IMR-90 (cell line): Measurements from ENCODE around the gene MICAL2. TPM values are rescaled to one million over a fixed set of nuclear protein-coding genes. Genes with fewer than 3 reads are reported as not detected.

Experiments used
- ATAC-seq: fragments of 200-7000 bp; cut with Tn5 transposase; 2 replicates; pipeline ENCODE4 v1.9.1; 2020; ENCODE audit warnings: low read depth, mild to moderate bottlenecking, moderate library complexity
- BruUV-seq: library from RNA; stranded (reverse); fragments of 400-500 nt; replicated peaks from 2 replicates; lab custom pipeline; 2021; lab: Mats Ljungman, UMichigan
- CTCF ChIA-PET: fragments of 300-600 bp; formaldehyde crosslinking; extraction: SDS; loops from one replicate; lab custom pipeline; 2021; ENCODE audit warnings: antibody characterized with exemption; lab: Yijun Ruan, JAX
- POLR2A ChIA-PET: fragments of 300-600 bp; sonication (Branson Sonifier 250); formaldehyde crosslinking; loops from one replicate; lab custom pipeline; 2022; ENCODE audit warnings: antibody characterized with exemption; ENCODE audit not compliant: unreplicated experiment; lab: Charles Lee
- DNase-seq: peaks from one replicate; pipeline ENCODE4 v3.0.0; 2013
- H2AFZ ChIP-seq: replicated peaks from 2 replicates; pipeline ENCODE3; 2013; ENCODE audit warnings: low read length, mild to moderate bottlenecking; ENCODE audit not compliant: poor library complexity
- H2AK5ac ChIP-seq: 2 replicates; pipeline ENCODE4 v1.6.1; 2013; ENCODE audit warnings: low read depth, low read length, inconsistent platforms
- H2AK9ac ChIP-seq: replicated peaks from 2 replicates; pipeline ENCODE3; 2013; ENCODE audit warnings: mild to moderate bottlenecking, low read depth, low read length, moderate library complexity; ENCODE audit not compliant: poor library complexity
- H2BK120ac ChIP-seq: 2 replicates; pipeline ENCODE4 v1.6.1; 2013; ENCODE audit warnings: low read depth, low read length, inconsistent platforms
- H2BK15ac ChIP-seq: 3 replicates; pipeline ENCODE4 v1.6.1; 2013; ENCODE audit warnings: low read depth, low read length, inconsistent platforms
- H2BK20ac ChIP-seq: 2 replicates; pipeline ENCODE4 v1.6.1; 2013; ENCODE audit warnings: low read depth, mild to moderate bottlenecking, inconsistent platforms, low read length, moderate library complexity
- H2BK5ac ChIP-seq: 2 replicates; pipeline ENCODE4 v1.6.1; 2013; ENCODE audit warnings: mild to moderate bottlenecking, low read depth, low read length, inconsistent platforms; ENCODE audit not compliant: poor library complexity, severe bottlenecking
- H3K14ac ChIP-seq: replicated peaks from 2 replicates; pipeline ENCODE4 v1.6.1; 2013; ENCODE audit warnings: low read depth, low read length, inconsistent platforms
- H3K18ac ChIP-seq: 2 replicates; pipeline ENCODE4 v1.6.1; 2013; ENCODE audit warnings: low read depth, low read length, control low read depth
- H3K23ac ChIP-seq: 2 replicates; pipeline ENCODE4 v1.6.1; 2013; ENCODE audit warnings: low read depth, low read length, inconsistent platforms
- H3K27ac ChIP-seq: 2 replicates; pipeline ENCODE4 v1.5.1; 2013; ENCODE audit warnings: mild to moderate bottlenecking, control low read depth, low read length; ENCODE audit not compliant: insufficient read depth
- H3K27me3 ChIP-seq: 2 replicates; pipeline ENCODE4 v1.6.1; 2013; ENCODE audit warnings: low read length; ENCODE audit not compliant: control insufficient read depth, insufficient read depth
- H3K36me3 ChIP-seq: 2 replicates; pipeline ENCODE4 v1.6.1; 2013; ENCODE audit warnings: low read length, mixed read lengths; ENCODE audit not compliant: control insufficient read depth, insufficient read depth
- H3K4ac ChIP-seq: 2 replicates; pipeline ENCODE4 v1.6.1; 2013; ENCODE audit warnings: low read depth, low read length, inconsistent platforms
- H3K4me1 ChIP-seq: 2 replicates; pipeline ENCODE4 v1.6.1; 2013; ENCODE audit warnings: low read length, mixed read lengths; ENCODE audit not compliant: control insufficient read depth, insufficient read depth
- H3K4me2 ChIP-seq: 2 replicates; pipeline ENCODE4 v1.6.1; 2013; ENCODE audit warnings: low read depth, mild to moderate bottlenecking, control low read depth, low read length, moderate library complexity
- H3K4me3 ChIP-seq: 2 replicates; pipeline ENCODE4 v1.5.1; 2013; ENCODE audit warnings: low read depth, mild to moderate bottlenecking, control low read depth, low read length, moderate library complexity; ENCODE audit not compliant: insufficient read depth
- H3K56ac ChIP-seq: 2 replicates; pipeline ENCODE4 v1.6.1; 2013; ENCODE audit warnings: low read length, inconsistent platforms; ENCODE audit not compliant: insufficient read depth; ENCODE audit errors: extremely low read depth
- H3K79me1 ChIP-seq, 2 experiments: 2 replicates each; pipeline ENCODE4 v1.6.1; 2013; ENCODE audit warnings: low read length in 2 of 2, inconsistent platforms in 1 of 2, low read depth in 1 of 2
- H3K9ac ChIP-seq: 2 replicates; pipeline ENCODE4 v1.6.1; 2013; ENCODE audit warnings: low read depth, low read length, control low read depth
- H3K9me1 ChIP-seq: 2 replicates; pipeline ENCODE4 v1.6.1; 2013; ENCODE audit warnings: low read length, inconsistent platforms; ENCODE audit not compliant: insufficient read depth
- H3K9me3 ChIP-seq: 2 replicates; pipeline ENCODE4 v1.6.1; 2013; ENCODE audit warnings: low read length; ENCODE audit not compliant: control insufficient read depth, insufficient read depth
- H4K20me1 ChIP-seq: 2 replicates; pipeline ENCODE4 v1.6.1; 2013; ENCODE audit warnings: low read length, inconsistent platforms; ENCODE audit not compliant: insufficient read depth
- H4K5ac ChIP-seq: 2 replicates; pipeline ENCODE4 v1.6.1; 2013; ENCODE audit warnings: mild to moderate bottlenecking, low read depth, low read length, control low read depth
- H4K8ac ChIP-seq, 2 experiments: 2 replicates each; pipeline ENCODE4 v1.6.1; 2013; ENCODE audit warnings: low read depth in 2 of 2, low read length in 2 of 2, control low read depth in 1 of 2, inconsistent platforms in 1 of 2
- H4K91ac ChIP-seq: 2 replicates; pipeline ENCODE4 v1.6.1; 2013; ENCODE audit warnings: low read depth, low read length, inconsistent platforms; ENCODE audit not compliant: insufficient read depth
- BHLHE40 ChIP-seq: fragments of 150-350 bp; IDR thresholded peaks from 2 replicates; pipeline ENCODE4 v1.6.1; 2016; ENCODE audit warnings: mild to moderate bottlenecking, low read depth, low read length
- CEBPB ChIP-seq: IDR thresholded peaks from 2 replicates; pipeline ENCODE4 v1.6.1; 2012; ENCODE audit warnings: low read depth, low read length, improper control_type of control experiment
- CHD1 ChIP-seq: IDR thresholded peaks from 2 replicates; pipeline ENCODE4 v1.6.1; 2012; ENCODE audit warnings: low read depth, low read length, improper control_type of control experiment
- CTCF ChIP-seq: conservative IDR thresholded peaks from 2 replicates; pipeline ENCODE4 v1.5.1; 2012; ENCODE audit warnings: mild to moderate bottlenecking, low read depth, low read length, improper control_type of control experiment
- ELK1 ChIP-seq: fragments of 150-350 bp; IDR thresholded peaks from 2 replicates; pipeline ENCODE4 v1.6.1; 2016; ENCODE audit warnings: low read depth, mild to moderate bottlenecking, low read length, moderate library complexity, borderline replicate concordance
- FOS ChIP-seq: fragments of 150-350 bp; IDR thresholded peaks from 2 replicates; pipeline ENCODE4 v1.6.1; 2016; ENCODE audit warnings: low read depth, low read length
- MAFK ChIP-seq: IDR thresholded peaks from 2 replicates; pipeline ENCODE4 v1.6.1; 2012; ENCODE audit warnings: low read depth, low read length, improper control_type of control experiment
- MAZ ChIP-seq: IDR thresholded peaks from 2 replicates; pipeline ENCODE4 v1.6.1; 2012; ENCODE audit warnings: low read depth, mild to moderate bottlenecking, low read length, improper control_type of control experiment, moderate library complexity, borderline replicate concordance
- MXI1 ChIP-seq: IDR thresholded peaks from 2 replicates; pipeline ENCODE4 v1.6.1; 2012; ENCODE audit warnings: low read depth, mild to moderate bottlenecking, low read length, moderate library complexity, borderline replicate concordance
- NFE2L2 ChIP-seq: fragments of 150-350 bp; IDR thresholded peaks from 2 replicates; pipeline ENCODE4 v1.6.1; 2016; ENCODE audit warnings: low read depth, mild to moderate bottlenecking, low read length
- POLR2A ChIP-seq: IDR thresholded peaks from 2 replicates; pipeline ENCODE4 v1.6.1; 2012; ENCODE audit warnings: mild to moderate bottlenecking, low read depth, low read length
- RAD21 ChIP-seq: IDR thresholded peaks from 2 replicates; pipeline ENCODE4 v1.6.1; 2012; ENCODE audit warnings: low read length, improper control_type of control experiment
- RCOR1 ChIP-seq: IDR thresholded peaks from 2 replicates; pipeline ENCODE4 v1.6.1; 2012; ENCODE audit warnings: mild to moderate bottlenecking, low read length, improper control_type of control experiment; ENCODE audit not compliant: insufficient replicate concordance
- RFX5 ChIP-seq: IDR thresholded peaks from 2 replicates; pipeline ENCODE4 v1.8.0; 2012; ENCODE audit warnings: low read depth, mild to moderate bottlenecking, low read length, moderate library complexity
- WGBS, 2 experiments: methylation state at CpG; one replicate each; pipeline versions ENCODE4 v1.1.5 to v1.1.7; 2013; ENCODE audit warnings: missing lambda C conversion rate in 2 of 2; ENCODE audit not compliant: insufficient read length in 1 of 2; ENCODE audit errors: extremely low coverage in 2 of 2; 5-methylcytosine and 5-hydroxymethylcytosine counted together
- dilution Hi-C: fragments of 300-500 bp; cut with HindIII; formaldehyde crosslinking; loops from one replicate; pipeline ENCODE4 v1.14.3; 2018; ENCODE audit warnings: low sequenced_read_pairs; ENCODE audit not compliant: unreplicated experiment
- in situ Hi-C: fragments of 300-500 bp; cut with MboI; formaldehyde crosslinking; loops from 3 replicates; pipeline ENCODE4 v1.14.3; 2019; ENCODE audit warnings: low sequenced_read_pairs, inconsistent platforms, mixed read lengths
- intact Hi-C: fragments of 100-400 bp; cut with micrococcal nuclease; formaldehyde crosslinking; loops from 2 replicates; pipeline ENCODE4 v1.10.0; 2022
- polyA plus RNA-seq, 3 experiments: library from polyadenylated mRNA; depleted of rRNA; stranded (reverse); fragments of >200 nt; gene quantifications; 2 replicates each; pipeline ENCODE4 v1.2.3, GENCODE V29; 2012; ENCODE audit warnings: low replicate concordance in 1 of 3
- total RNA-seq: library from RNA; depleted of rRNA; stranded (reverse); fragments of >200 nt; gene quantifications from 2 replicates; pipeline ENCODE4 v1.2.3, GENCODE V29; 2012

MICAL2 gene
- total and polyA plus RNA-seq, 2 of the 4 experiments (the other 2 are of a cell fraction): 170 to 336 TPM

DNA sequence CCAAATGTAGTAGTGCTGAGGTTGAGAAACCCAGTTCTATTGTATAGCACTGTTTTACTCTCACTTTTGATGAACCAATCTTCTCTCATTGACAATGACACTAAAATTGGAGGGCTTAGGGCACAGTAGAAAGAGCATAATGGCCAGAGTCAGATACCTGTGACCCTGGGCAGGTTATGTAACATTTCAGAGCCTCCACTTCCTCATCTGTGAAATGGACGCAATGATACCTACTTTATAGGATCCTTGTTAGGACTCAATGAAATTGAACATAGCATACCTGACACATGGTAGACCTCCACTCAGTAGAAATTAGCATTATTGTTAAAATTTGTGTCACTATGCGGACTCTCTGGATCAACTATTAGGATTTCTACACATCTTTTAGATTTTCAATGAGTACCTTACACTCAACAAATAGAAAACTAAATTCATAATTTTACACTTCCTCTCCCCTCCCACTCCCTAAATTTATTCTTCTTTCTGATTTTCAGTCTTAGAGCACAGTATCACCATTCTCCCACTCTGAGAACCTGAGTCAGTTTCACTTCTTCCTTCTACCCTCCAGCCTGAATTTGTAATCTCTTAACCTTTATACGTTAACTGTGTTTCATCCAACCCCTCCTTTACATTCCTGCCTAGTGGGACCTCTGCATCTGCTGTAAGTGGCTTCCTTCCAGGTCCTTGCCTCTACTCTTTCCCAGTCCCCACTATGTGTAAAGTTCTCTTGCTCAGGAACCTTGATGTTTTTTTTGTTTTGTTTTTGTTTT, 78.3 kb downstream of the MICAL2 start:
- Histone ChIP-seq H4K5ac (no peak overlapping the region; the same call in 1 of the 2 replicates), H2BK20ac (peak overlapping the region; percentile 7; the same call in 1 of the 2 replicates), H2AFZ (no peak overlapping the region), H3K23ac (peak overlapping the region; percentile 37; the same call in 1 of the 2 replicates), H3K56ac (no peak overlapping the region), H3K4me2 (no peak overlapping the region), H3K9ac (no peak overlapping the region), H3K79me1 (peaks cover 38 to 92% of the 10 kb centered on the region in 2 experiments), H2BK5ac (peak overlapping the region; percentile 26), H3K9me1 (peaks cover 48% of the 10 kb centered on the region), H4K91ac (no peak overlapping the region), H2AK9ac (no peak overlapping the region), H2AK5ac (no peak overlapping the region), H3K4me3 (no peak overlapping the region), H3K18ac (peak overlapping the region; percentile 10; the same call in 1 of the 2 replicates), H3K4me1 (peaks cover 35% of the 10 kb centered on the region), H4K8ac (peak overlapping the region in 1 of 2 experiments; percentile 26; a peak in 1 of 4 replicates), H3K4ac (peak overlapping the region; percentile 54; the same call in 1 of the 2 replicates), H2BK120ac (peak overlapping the region; percentile 28), H3K27ac (no peak overlapping the region), H3K36me3 (peaks cover 8% of the 10 kb centered on the region; the same call in 1 of the 2 replicates), H3K9me3 (no peaks in the 10 kb centered on the region), H3K14ac (peak overlapping the region; percentile 51; the same call in 1 of the 2 replicates), H2BK15ac (0 out of 3 replicates have a peak overlapping the region, but pooled peaks have one; percentile 53), H4K20me1 (no peaks in the 10 kb centered on the region), H3K27me3 (no peaks in the 10 kb centered on the region)
- DNase-seq: no peak
- dilution Hi-C loops: no loop called here
- in situ Hi-C loops: no loop called here
- POLR2A ChIA-PET: no interaction called here
- no peak for ATAC-seq
- BruUV-seq: no TSS peak
- CTCF ChIA-PET: no interaction called here
- WGBS, 2 experiments: 100% methylated on average over 1 of the region's 3 CpGs; no CpG with 5 or more reads in 1 of the 2 experiments
- intact Hi-C loops: no loop called here
- TF ChIP-seq RAD21 (no peak), CTCF (no peak), MXI1 (no peak), BHLHE40 (no peak), CEBPB (no peak), MAFK (no peak), FOS (no peak), RCOR1 (no peak), RFX5 (no peak), POLR2A (no peak), ELK1 (no peak), CHD1 (no peak), NFE2L2 (no peak), MAZ (no peak)
